Measurements from ENCODE around the gene GPC6. TPM values are rescaled to one million over a fixed set of nuclear protein-coding genes. Genes with fewer than 3 reads are reported as not detected.

Gene GPC6
- total and polyA plus RNA-seq, 2 donors (not counting 3 experiments of a cell fraction or from before 2014, with no cell fraction given) = 0.01 TPM; not detected in 1

DNA sequence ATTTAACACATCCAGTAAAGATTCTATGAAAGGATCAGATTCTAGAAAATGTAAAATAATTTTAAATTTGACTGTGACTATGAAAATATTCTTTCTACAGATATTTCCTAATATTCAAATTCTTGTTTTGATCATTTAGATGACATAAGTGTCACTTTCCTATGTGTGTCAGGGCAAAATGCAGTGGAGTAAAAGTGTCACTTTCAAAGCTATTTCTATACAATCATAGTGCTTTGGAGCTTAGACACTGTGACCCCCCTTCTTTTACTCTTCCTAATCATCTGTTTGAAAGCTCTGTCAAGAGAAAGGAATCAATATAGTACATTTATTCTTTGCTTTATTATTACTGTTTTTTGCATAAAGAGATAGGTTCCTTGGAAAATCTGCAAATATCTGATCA lies 760.9 kb downstream of the GPC6 start:
- dilution Hi-C loops (cut with MboI; ENCODE audit: extremely low pct_ligation_motif_present, low sequenced_read_pairs) = no loop called here

More for the DNA sequence above, 760.9 kb downstream of the GPC6 start:
- Histone ChIP-seq H3K9me3 (replicated peaks; ENCODE audit: control insufficient read depth, insufficient read depth, low read length) (no peaks in the 10 kb centered on the region), H3K27ac (ENCODE audit: insufficient read depth, low read depth, low read length) (no peak overlapping the region), H3K36me3 (ENCODE audit: control insufficient read depth in 2 of 2, extremely low read depth in 1 of 2, insufficient read depth in 2 of 2, low read length in 2 of 2) (no peaks in the 10 kb centered on the region), H3K9me1 (replicated peaks; ENCODE audit: control insufficient read depth, extremely low read depth, insufficient read depth, low read length) (no peaks in the 10 kb centered on the region), H3K79me2 (ENCODE audit: control insufficient read depth, insufficient read depth, low read length) (no peaks in the 10 kb centered on the region), H3K4me1 (ENCODE audit: control insufficient read depth, extremely low read depth, insufficient read depth, low read length) (no peaks in the 10 kb centered on the region), H3K9ac (replicated peaks; ENCODE audit: extremely low read depth, insufficient read depth, low read length) (no peak overlapping the region), H3K4me3 (replicated peaks in 1 of 3; ENCODE audit: insufficient read depth in 1 of 3, low read depth in 1 of 3, low read length in 3 of 3) (no peak overlapping the region), H2AFZ (ENCODE audit: low read depth, low read length) (no peak overlapping the region), H3K4me2 (ENCODE audit: insufficient read depth, low read length) (no peak overlapping the region), H4K20me1 (replicated peaks; ENCODE audit: control insufficient read depth, extremely low read depth, insufficient read depth, low read length) (no peaks in the 10 kb centered on the region), H3K27me3 (ENCODE audit: control insufficient read depth in 2 of 2, insufficient read depth in 2 of 2, low read length in 2 of 2) (no peaks in the 10 kb centered on the region)
- DNase-seq (ENCODE audit: low read depth, low spot score) (no peak), FAIRE-seq (no peak)
- TF ChIP-seq FOS (IDR thresholded peaks at IDR 0.05; ENCODE audit: borderline replicate concordance, insufficient read depth, low read length) (no peak), POLR2AphosphoS5 (IDR thresholded peaks at IDR 0.05; ENCODE audit: insufficient read depth, low read depth, low read length) (no peak), GATA2 (IDR thresholded peaks at IDR 0.05; ENCODE audit: insufficient read depth, insufficient read length, low read depth, low read length) (no peak), MYC (IDR thresholded peaks at IDR 0.05; ENCODE audit: low read depth, low read length) (no peak), JUN (IDR thresholded peaks at IDR 0.05; ENCODE audit: borderline replicate concordance, insufficient read depth, insufficient read length, low read depth) (no peak), POLR2A (IDR thresholded peaks at IDR 0.05; ENCODE audit: low read depth, low read length) (no peak), EZH2 (IDR thresholded peaks at IDR 0.05; ENCODE audit: borderline replicate concordance, low read depth, low read length, severe bottlenecking) (no peak)
- TF ChIP-seq, protein P1, sequence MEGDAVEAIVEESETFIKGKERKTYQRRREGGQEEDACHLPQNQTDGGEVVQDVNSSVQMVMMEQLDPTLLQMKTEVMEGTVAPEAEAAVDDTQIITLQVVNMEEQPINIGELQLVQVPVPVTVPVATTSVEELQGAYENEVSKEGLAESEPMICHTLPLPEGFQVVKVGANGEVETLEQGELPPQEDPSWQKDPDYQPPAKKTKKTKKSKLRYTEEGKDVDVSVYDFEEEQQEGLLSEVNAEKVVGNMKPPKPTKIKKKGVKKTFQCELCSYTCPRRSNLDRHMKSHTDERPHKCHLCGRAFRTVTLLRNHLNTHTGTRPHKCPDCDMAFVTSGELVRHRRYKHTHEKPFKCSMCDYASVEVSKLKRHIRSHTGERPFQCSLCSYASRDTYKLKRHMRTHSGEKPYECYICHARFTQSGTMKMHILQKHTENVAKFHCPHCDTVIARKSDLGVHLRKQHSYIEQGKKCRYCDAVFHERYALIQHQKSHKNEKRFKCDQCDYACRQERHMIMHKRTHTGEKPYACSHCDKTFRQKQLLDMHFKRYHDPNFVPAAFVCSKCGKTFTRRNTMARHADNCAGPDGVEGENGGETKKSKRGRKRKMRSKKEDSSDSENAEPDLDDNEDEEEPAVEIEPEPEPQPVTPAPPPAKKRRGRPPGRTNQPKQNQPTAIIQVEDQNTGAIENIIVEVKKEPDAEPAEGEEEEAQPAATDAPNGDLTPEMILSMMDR (IDR thresholded peaks at IDR 0.05; ENCODE audit: extremely low read depth in 1 of 2, insufficient read depth in 1 of 2, low read depth in 1 of 2, low read length in 2 of 2) = no peak
- TF ChIP-seq, protein P2, sequence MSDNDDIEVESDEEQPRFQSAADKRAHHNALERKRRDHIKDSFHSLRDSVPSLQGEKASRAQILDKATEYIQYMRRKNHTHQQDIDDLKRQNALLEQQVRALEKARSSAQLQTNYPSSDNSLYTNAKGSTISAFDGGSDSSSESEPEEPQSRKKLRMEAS (IDR thresholded peaks at IDR 0.05; ENCODE audit: insufficient read depth, insufficient read length) = no peak
- BruUV-seq (replicated peaks) = no TSS peak
- intact Hi-C loops (cut with micrococcal nuclease) = no loop called here
- ChIA-PET POLR2A (no interaction called here), CTCF (no interaction called here)

Measured in endothelial cell of umbilical vein (primary cell).